Natural killer cell treated with Interleukin-12 subunit alpha and Interleukin-12 subunit beta and Interleukin-15 and Interleukin-18, amount 100 ng/mL, for 72 hours (primary cell): ENCODE results near the gene GAL3ST1. TPM values are rescaled to one million over a fixed set of nuclear protein-coding genes. Genes with fewer than 3 reads are reported as not detected.
"Not testable (repeated sequence)": the region's sequence is repeated elsewhere in the genome, so short reads cannot be mapped to it uniquely, and the experiment has no call there.

Source experiments
- ATAC-seq, 2 donors: fragments of 150-1000 bp; cut with Tn5 transposase in 1 of 2; sonication (Bioruptor Pico), chemical (Tn5 transposase) in 1 of 2; 2 replicates each; pipeline ENCODE4 v1.10.0; 2021
- DNase-seq: peaks from one replicate; pipeline ENCODE4 v3.0.0; 2022; ENCODE audit warnings: low spot score
- H3K27ac Mint-ChIP-seq, 2 donors: 1 replicate in 1 of 2; 2 replicates in 1 of 2; pipeline ENCODE4 v1.8.0; 2022; ENCODE audit warnings: mixed read lengths in 2 of 2, mild to moderate bottlenecking in 1 of 2, moderate library complexity in 1 of 2
- H3K27me3 Mint-ChIP-seq, 2 donors: 1 replicate in 1 of 2; 2 replicates in 1 of 2; pipeline ENCODE4 v1.8.0; 2022; ENCODE audit warnings: mixed read lengths in 2 of 2
- H3K36me3 Mint-ChIP-seq: one replicate; pipeline ENCODE4 v1.8.0; 2022; ENCODE audit warnings: mixed read lengths
- H3K4me1 Mint-ChIP-seq, 2 donors: 1 replicate in 1 of 2; 2 replicates in 1 of 2; pipeline ENCODE4 v1.8.0; 2022; ENCODE audit warnings: low read depth in 2 of 2, mixed read lengths in 2 of 2, mild to moderate bottlenecking in 1 of 2
- H3K4me3 Mint-ChIP-seq: one replicate; pipeline ENCODE4 v1.8.0; 2022; ENCODE audit warnings: mixed read lengths
- H3K9me3 Mint-ChIP-seq: 2 replicates; pipeline ENCODE4 v1.8.0; 2022; ENCODE audit warnings: mixed read lengths
- total RNA-seq, 2 donors: library from RNA; stranded (reverse); gene quantifications; one replicate each; pipeline ENCODE4 v1.2.3, GENCODE V29; 2022

Gene GAL3ST1, protein sequence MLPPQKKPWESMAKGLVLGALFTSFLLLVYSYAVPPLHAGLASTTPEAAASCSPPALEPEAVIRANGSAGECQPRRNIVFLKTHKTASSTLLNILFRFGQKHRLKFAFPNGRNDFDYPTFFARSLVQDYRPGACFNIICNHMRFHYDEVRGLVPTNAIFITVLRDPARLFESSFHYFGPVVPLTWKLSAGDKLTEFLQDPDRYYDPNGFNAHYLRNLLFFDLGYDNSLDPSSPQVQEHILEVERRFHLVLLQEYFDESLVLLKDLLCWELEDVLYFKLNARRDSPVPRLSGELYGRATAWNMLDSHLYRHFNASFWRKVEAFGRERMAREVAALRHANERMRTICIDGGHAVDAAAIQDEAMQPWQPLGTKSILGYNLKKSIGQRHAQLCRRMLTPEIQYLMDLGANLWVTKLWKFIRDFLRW
- not detected for total RNA-seq

DNA sequence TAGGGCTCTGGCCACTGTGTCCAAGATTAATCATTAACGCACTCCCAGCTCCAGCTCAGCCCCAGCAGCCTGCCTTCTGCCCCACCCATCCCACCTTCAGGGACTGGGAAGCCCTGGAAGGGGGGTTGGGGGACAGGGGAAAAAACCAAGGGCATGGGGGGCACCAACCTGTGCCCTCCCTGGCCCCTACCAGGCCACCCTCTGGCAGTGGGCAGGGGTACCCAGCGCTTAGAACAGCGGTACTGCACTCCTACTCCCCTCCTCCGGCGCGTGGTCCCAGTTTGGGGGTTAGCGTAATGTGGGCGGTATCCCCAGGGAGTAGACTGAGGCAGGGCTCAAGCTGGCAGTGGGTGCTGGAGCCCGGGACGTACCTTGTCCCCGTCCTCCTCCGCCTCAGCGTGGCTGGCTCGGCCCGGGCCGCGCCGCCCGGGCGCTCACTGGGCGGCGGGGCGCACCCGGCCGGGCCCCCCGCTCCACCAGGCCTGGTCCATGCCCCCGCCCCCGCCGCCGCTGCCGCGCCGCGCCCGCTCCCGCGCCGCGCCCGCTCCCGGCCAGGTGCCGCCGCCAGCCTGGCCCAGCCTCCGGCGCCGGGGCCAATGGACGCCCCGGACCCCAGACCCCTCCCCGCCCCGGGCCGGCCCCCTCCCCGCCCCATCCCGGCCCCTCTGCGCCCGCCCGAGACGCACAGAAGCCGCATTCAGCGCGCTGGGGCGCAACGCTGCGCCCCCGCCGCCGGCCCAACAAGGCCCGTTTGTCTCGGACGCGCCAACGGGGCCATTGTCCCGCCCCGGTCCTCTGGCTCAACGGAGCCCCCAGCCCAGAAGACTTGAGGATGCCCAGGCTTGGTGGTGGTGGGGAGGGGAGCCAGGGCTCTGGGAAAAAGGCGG, at the start of gene GAL3ST1:
Gene GAL3ST1 (minus strand): TSS at position 571 of the 887 bp plus-strand sequence. CDS start 17,273 bp downstream, outside the sequence.
- DNase-seq: no peak
- Mint-ChIP-seq H3K27me3 (peaks cover 0 to 2% of the 10 kb centered on the region in 2 donors), H3K36me3 (peaks cover 6% of the 10 kb centered on the region), H3K9me3 (no peaks in the 10 kb centered on the region), H3K4me1 (no peaks in the 10 kb centered on the region), H3K4me3 (no peak within 1 kb of the TSS), H3K27ac (no peak within 1 kb of the TSS)
- ATAC-seq: no peak

DNA sequence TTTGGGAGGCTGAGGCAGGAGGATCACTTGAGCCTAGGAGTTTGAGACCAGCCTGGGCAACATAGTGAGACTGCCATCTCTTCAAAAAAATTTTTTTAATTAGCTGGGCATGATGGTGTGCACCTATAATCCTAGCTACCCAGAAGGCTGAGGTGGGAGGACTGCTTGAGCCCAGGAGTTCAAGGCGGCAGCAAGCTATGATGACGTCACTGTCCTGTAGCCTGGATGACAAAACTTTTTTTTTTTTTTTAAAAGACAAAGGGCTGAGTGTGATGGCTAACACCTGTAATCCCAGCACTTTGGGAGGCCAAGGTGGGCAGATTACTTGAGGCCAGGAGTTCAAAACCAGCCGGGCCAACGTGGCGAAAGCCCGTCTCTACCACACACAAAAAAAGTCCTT, 45.4 kb upstream of the GAL3ST1 start:
- not testable (repeated sequence) for H3K4me1 Mint-ChIP-seq, H3K27me3 Mint-ChIP-seq, DNase-seq, H3K9me3 Mint-ChIP-seq, H3K27ac Mint-ChIP-seq, H3K4me3 Mint-ChIP-seq, H3K36me3 Mint-ChIP-seq, ATAC-seq

DNA sequence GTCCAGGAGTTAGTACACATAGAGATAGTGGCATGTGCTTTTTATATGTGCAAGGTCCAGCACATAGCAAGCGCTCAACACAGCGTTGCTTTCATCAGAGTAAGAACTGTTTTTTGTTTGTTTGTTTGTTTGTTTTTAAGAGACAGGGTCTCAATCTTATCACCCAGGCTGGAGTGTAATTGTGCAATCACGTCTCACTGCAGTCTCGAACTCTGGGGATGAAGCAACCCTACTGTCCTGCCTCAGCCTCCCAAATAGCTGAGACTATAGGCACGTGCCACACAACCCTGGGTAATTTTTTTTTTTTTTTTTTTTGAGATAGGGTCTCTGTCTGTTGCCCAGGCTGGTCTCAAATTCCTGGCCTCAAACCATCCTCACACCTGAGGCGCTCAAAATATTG, 43.4 kb upstream of the GAL3ST1 start:
- no peak for DNase-seq
- ATAC-seq: no peak
- no peak overlapping the region for H3K4me3 Mint-ChIP-seq
- H3K4me1 Mint-ChIP-seq: no peaks in the 10 kb centered on the region
- no peaks in the 10 kb centered on the region for H3K9me3 Mint-ChIP-seq
- peaks cover 0 to 3% of the 10 kb centered on the region in 2 donors for H3K27me3 Mint-ChIP-seq
- no peak overlapping the region for H3K27ac Mint-ChIP-seq
- H3K36me3 Mint-ChIP-seq: no peaks in the 10 kb centered on the region

DNA sequence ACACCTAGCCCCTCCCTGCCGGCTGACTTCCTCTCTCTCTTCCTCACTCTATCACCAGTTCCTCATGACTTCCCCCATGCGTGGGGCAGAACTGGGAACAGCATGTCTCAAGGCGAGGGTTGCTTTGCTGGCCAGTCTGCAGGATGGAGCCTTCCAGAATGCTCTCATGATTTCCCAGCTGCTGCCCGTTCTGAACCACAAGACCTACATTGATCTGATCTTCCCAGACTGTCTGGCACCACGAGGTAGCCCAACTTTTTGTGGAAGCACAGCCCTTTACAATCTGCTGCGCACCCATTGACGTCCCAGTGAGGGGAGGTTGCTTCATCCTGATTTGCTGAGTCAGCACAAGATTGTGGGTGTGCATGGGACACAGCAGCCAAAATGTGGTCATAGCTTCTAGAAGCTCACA, 41.1 kb upstream of the GAL3ST1 start:
- H3K4me3 Mint-ChIP-seq: no peak overlapping the region
- peaks cover 0 to 4% of the 10 kb centered on the region in 2 donors for H3K27me3 Mint-ChIP-seq
- no peaks in the 10 kb centered on the region for H3K9me3 Mint-ChIP-seq
- DNase-seq: no peak
- peaks cover 0 to 2% of the 10 kb centered on the region in 2 donors for H3K4me1 Mint-ChIP-seq
- H3K36me3 Mint-ChIP-seq: no peaks in the 10 kb centered on the region
- no peak overlapping the region for H3K27ac Mint-ChIP-seq
- ATAC-seq: no peak

DNA sequence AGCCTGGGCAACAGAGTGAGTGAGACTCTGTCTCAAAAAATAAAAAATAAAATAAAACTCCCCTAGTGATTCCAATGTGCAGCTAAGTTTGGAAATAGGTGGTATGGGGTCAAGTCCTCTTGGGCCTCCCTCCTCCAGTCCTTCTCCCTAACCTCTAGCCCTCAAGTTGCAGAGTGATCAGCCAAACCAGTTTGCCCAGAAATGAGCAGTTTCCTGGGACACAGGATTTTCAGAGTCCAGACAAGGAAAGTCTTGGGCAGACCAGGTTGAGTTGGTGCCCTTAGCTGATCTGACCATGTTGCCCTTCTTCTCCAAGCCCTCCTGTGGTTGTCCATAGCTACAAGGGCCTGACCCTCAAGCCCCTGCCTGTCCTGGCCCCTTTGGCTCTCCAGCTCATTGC, 40.4 kb upstream of the GAL3ST1 start:
- Mint-ChIP-seq H3K27me3 (peaks cover 0 to 7% of the 10 kb centered on the region in 2 donors), H3K36me3 (no peaks in the 10 kb centered on the region), H3K4me3 (no peak overlapping the region), H3K27ac (no peak overlapping the region), H3K9me3 (no peaks in the 10 kb centered on the region), H3K4me1 (peaks cover 0 to 9% of the 10 kb centered on the region in 2 donors)
- ATAC-seq: no peak
- no peak for DNase-seq

DNA sequence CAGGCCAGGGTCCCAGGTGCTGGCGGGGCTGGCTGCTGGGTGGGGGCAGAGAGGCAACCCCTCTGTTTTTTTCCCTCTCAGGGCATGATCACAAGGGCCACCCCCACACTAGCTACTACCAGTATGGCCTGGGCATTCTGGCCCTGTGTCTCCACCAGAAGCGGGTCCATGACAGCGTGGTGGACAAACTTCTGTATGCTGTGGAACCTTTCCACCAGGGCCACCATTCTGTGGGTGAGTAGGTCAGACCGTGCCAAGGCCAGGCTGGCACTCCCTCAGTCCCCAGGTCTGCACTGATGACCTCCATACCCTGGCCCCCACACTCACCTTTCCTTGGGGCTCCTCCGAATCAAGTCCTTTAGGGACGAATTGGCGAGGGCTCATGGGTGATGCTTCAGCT, 39.8 kb upstream of the GAL3ST1 start:
- H3K4me3 Mint-ChIP-seq: no peak overlapping the region
- H3K36me3 Mint-ChIP-seq: no peaks in the 10 kb centered on the region
- H3K27ac Mint-ChIP-seq: no peak overlapping the region
- DNase-seq (no peak), ATAC-seq (no peak)
- H3K9me3 Mint-ChIP-seq: no peaks in the 10 kb centered on the region
- H3K27me3 Mint-ChIP-seq: peaks cover 0 to 9% of the 10 kb centered on the region in 2 donors
- H3K4me1 Mint-ChIP-seq: peaks cover 3 to 15% of the 10 kb centered on the region in 2 donors

DNA sequence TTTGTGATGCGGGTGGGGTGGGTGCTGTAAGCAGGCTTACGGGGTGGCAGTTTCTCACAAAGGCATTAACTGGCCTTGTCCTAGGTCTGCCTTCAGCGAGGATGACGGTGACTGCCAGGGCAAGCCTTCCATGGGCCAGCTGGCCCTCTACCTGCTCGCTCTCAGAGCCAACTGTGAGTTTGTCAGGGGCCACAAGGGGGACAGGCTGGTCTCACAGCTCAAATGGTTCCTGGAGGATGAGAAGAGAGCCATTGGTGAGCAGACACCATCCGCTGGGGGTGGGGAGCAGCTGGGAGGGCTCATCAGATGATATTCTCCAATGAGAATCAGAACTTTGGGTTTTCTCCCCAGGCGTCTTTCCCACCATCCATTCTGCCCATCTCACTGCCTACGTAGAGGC, 38.3 kb upstream of the GAL3ST1 start:
- no peak for DNase-seq
- H3K4me1 Mint-ChIP-seq: peaks cover 9 to 20% of the 10 kb centered on the region in 2 donors
- H3K27me3 Mint-ChIP-seq: peaks cover 0 to 9% of the 10 kb centered on the region in 2 donors

DNA sequence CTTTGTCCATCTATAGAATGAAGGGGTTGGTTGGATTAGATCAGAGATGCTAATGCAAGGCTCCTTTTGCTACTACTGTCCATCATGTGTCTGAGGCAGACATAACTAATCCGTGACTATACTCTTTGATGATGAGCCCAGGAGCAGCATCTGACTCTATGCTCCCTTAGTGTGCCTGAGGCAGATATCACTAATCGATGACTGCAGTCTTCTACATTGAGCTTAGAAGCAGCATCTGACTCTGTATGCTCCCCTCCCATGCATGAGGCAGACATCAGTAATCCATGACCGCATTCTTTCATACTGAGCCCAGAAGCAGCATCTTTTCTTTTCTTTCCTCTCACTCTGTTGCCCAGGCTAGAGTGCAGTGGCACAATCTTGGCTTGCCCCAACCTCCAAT, 36.7 kb upstream of the GAL3ST1 start:
- DNase-seq (no peak), ATAC-seq (no peak)
- Mint-ChIP-seq H3K4me1 (peaks cover 18 to 27% of the 10 kb centered on the region in 2 donors), H3K27ac (no peak overlapping the region), H3K27me3 (peaks cover 0 to 12% of the 10 kb centered on the region in 2 donors), H3K4me3 (no peak overlapping the region), H3K9me3 (no peaks in the 10 kb centered on the region), H3K36me3 (no peaks in the 10 kb centered on the region)

More for the DNA sequence above, 38.3 kb upstream of the GAL3ST1 start:
- no peaks in the 10 kb centered on the region for H3K9me3 Mint-ChIP-seq
- no peaks in the 10 kb centered on the region for H3K36me3 Mint-ChIP-seq
- H3K27ac Mint-ChIP-seq: peak overlapping the region in 1 of 2 donors; percentile 1
- no peak for ATAC-seq
- H3K4me3 Mint-ChIP-seq: no peak overlapping the region

DNA sequence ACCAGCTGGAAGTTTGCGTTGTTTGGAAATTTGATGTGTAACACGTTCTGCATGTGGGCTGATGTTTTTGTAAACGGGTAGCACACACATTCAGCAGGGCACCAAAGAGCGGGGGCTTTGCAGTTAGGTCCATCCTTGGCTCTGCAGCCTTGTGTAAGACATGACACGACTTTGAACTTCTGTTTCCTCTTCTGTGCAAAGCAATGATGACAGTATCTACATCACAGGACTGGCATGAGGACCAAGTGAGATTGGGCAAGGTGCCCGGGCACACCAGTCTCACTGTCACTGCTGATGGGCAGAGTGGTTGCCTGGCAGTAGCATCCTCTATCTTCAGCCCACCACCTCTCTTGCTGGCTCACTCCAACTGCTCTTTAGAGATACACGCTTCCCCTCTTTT, 35.8 kb upstream of the GAL3ST1 start:
- H3K4me3 Mint-ChIP-seq: no peak overlapping the region
- no peaks in the 10 kb centered on the region for H3K36me3 Mint-ChIP-seq
- no peak overlapping the region for H3K27ac Mint-ChIP-seq
- no peaks in the 10 kb centered on the region for H3K9me3 Mint-ChIP-seq
- peaks cover 24 to 33% of the 10 kb centered on the region in 2 donors for H3K4me1 Mint-ChIP-seq
- no peak for DNase-seq
- peaks cover 0 to 10% of the 10 kb centered on the region in 2 donors for H3K27me3 Mint-ChIP-seq
- ATAC-seq: no peak

DNA sequence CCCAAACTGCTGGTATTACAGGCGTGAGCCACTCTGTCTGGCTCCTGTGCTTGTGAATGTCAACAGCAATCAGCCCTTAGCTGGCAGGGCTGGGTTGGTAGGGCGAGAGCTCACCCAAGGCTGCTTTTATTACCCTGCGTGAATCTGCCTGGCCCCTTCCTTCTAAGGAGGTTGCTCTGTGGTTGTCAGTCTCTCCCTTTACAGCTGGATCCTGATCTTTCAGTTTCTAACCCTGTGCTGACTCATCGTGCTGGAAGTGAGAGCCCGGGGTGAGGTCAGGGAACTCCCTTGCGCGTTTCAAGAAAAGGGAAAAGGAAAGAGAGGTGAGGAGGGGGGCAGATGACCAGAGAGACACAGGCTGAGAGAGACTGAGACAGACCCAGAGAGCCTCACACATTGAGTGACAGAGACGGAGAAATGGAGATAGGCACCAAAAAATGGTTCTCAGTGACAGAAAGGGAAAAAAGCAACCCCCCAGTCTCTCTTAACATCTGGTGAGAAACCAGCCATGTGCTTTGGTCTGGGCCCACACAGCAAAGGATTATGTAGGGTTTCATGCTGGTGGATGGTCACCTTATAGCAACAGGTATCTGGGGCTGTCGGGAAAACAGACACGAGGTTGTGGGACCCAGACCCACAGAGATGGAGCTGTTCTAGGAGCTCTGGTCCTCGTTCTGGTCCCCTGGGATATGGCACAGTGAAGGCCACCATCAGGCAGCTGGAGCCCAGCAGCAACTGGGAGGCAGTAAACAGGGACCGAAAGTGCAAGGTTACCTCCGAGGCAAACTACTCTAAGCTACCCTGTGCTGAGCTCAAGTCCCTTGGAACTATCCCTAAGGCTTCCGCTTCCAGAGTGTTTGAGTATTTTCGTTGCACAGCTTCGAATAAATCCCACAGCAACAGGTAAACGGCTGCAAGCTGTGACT, 35.1 kb upstream of the GAL3ST1 start:
- Mint-ChIP-seq H3K27ac (peak overlapping the region; percentile 52), H3K4me3 (peak overlapping the region; percentile 59), H3K9me3 (no peaks in the 10 kb centered on the region), H3K4me1 (peaks cover 26 to 33% of the 10 kb centered on the region in 2 donors), H3K36me3 (no peaks in the 10 kb centered on the region), H3K27me3 (peaks cover 0 to 10% of the 10 kb centered on the region in 2 donors)
- ATAC-seq (peak; percentile 81 to 90), DNase-seq (peak; percentile 69)

DNA sequence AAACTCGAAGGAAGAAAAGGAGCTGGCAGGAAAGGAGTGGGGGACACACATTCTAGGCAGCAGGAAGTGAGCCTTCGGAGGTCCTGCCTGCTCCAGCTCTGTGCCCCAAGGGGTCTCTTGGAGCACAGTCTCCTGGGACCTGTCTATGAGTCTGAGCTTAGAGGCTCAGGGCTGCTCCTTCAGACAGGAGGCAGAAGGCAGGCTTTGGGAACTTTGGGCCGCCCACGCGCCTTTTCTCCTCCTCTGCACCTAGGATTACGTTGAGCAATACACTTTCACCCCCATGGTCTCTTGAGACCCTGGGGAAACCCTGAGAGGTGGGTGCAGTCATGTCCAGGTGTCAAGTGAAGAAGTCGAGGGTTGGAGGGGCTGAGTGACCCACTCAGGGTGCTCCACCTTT, 33.5 kb upstream of the GAL3ST1 start:
- H3K27ac Mint-ChIP-seq: no peak overlapping the region
- H3K4me1 Mint-ChIP-seq: peaks cover 29 to 33% of the 10 kb centered on the region in 2 donors
- ATAC-seq (no peak), DNase-seq (no peak)
- H3K9me3 Mint-ChIP-seq: no peaks in the 10 kb centered on the region
- no peaks in the 10 kb centered on the region for H3K36me3 Mint-ChIP-seq
- H3K27me3 Mint-ChIP-seq: peaks cover 0 to 10% of the 10 kb centered on the region in 2 donors
- H3K4me3 Mint-ChIP-seq: no peak overlapping the region

DNA sequence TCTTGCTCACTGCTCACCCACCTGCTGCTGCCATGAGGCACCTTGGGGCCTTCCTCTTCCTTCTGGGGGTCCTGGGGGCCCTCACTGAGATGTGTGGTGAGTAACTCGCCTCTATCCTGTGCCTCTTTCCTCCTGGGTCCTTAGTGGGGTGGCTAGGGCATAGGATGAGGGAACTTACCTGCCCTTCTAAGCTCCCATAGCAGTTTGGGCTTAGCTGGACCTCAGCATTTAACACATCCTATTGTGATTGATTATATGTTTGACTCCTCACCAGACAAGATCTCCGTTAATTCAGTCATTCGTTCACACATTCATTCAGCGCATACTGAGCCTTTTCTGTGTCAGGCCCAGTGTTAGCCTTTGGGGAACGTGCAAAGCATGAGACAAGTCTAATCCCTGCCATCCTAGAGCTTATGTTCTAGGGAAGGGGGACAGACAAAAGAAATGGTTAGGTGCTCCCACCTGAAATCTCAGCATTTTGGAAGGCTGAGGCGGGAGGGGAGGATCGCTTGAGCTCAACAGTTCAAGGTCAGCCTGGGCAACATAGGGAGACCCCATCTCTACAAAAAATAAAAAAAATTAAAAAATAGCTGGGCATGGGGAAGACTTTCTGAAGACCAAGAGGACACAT, 33.0 kb upstream of the GAL3ST1 start:
- Mint-ChIP-seq H3K9me3 (no peaks in the 10 kb centered on the region), H3K36me3 (no peaks in the 10 kb centered on the region), H3K27ac (peak overlapping the region; percentile 26 to 89), H3K4me1 (peaks cover 29 to 33% of the 10 kb centered on the region in 2 donors), H3K4me3 (peak overlapping the region; percentile 72), H3K27me3 (peaks cover 0 to 10% of the 10 kb centered on the region in 2 donors)
- ATAC-seq: no peak
- DNase-seq: no peak
